ENCODE data around the gene CALY.

- no peak for TF ChIP-seq CTCF (IDR thresholded peaks at IDR 0.05)
- TF ChIP-seq POLR2A (IDR thresholded peaks at IDR 0.05): no peak
Measured at GRCh38 chr10:133361227-133361626, 24.5 kb upstream of the CALY start.

Data from heart left ventricle (tissue), 13 donors.